ENCODE results near the gene NUAK1. TPM values are rescaled to one million over a fixed set of nuclear protein-coding genes. Genes with fewer than 3 reads are reported as not detected.

The NUAK1 gene
- total and polyA plus RNA-seq, 9 donors: 5.8 to 14.0 (median 9.1) TPM

DNA sequence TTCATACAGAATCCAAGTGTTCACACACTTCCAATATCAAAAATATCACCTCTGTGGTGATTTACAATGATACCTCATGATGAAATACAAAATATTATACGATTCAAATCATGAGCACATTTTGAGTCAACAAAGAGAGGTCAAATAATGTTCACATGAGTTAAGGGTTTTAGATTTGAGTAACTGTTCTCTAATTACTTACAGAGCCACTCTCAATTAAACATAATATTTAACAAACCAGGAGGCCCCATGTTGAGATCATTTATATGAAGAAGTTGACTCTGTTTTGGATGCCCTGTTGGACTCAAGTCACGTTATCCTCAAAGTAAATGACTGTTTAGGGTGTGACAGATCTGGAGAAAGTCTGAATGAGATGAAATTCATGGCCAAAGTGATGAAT is 53.5 kb downstream of the NUAK1 start:
- 67% methylated on average over 1 of the region's 2 CpGs for WGBS (ENCODE audit: insufficient coverage)
- Histone ChIP-seq H3K4me3 (ENCODE audit: low read length) (no peak overlapping the region), H3K27ac (ENCODE audit: low read length) (no peak overlapping the region), H3K9me3 (replicated peaks; ENCODE audit: control insufficient read depth, low read depth, low read length) (no peaks in the 10 kb centered on the region), H3K4me1 (ENCODE audit: control insufficient read depth, insufficient read depth, low read length) (peaks cover 27% of the 10 kb centered on the region), H3K36me3 (ENCODE audit: control insufficient read depth, insufficient read depth, low read length) (peaks cover 18% of the 10 kb centered on the region), H3K27me3 (ENCODE audit: control insufficient read depth, insufficient read depth, low read length) (no peaks in the 10 kb centered on the region)
- no peak for DNase-seq

DNA sequence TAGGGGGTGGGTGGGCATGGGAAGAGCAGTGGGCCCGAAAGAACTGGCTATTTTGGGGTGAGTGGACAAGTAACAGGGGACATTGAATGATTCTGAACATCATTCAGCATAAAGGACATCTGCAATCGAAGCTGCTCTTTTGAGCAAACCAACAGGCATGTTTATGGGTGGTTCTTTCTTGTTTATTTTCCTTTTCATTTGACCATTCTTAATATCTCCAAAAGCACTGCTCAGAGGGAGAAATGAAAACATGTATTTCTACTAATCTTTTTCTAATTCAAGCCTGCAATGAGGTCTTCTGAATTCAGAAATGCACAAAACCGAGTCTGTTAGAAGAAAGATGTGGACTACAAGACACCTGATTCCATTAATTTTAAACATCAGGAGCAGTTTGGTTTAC is 54.0 kb downstream of the NUAK1 start:
- Histone ChIP-seq H3K27me3 (ENCODE audit: control insufficient read depth, insufficient read depth, low read length) (no peaks in the 10 kb centered on the region), H3K4me3 (ENCODE audit: low read length) (no peak overlapping the region), H3K27ac (ENCODE audit: low read length) (no peak overlapping the region), H3K36me3 (ENCODE audit: control insufficient read depth, insufficient read depth, low read length) (peaks cover 18% of the 10 kb centered on the region), H3K4me1 (ENCODE audit: control insufficient read depth, insufficient read depth, low read length) (peaks cover 26% of the 10 kb centered on the region), H3K9me3 (replicated peaks; ENCODE audit: control insufficient read depth, low read depth, low read length) (no peaks in the 10 kb centered on the region)
- no CpG with 5 or more reads among the region's 3 CpGs for WGBS (ENCODE audit: insufficient coverage)
- no peak for DNase-seq

DNA sequence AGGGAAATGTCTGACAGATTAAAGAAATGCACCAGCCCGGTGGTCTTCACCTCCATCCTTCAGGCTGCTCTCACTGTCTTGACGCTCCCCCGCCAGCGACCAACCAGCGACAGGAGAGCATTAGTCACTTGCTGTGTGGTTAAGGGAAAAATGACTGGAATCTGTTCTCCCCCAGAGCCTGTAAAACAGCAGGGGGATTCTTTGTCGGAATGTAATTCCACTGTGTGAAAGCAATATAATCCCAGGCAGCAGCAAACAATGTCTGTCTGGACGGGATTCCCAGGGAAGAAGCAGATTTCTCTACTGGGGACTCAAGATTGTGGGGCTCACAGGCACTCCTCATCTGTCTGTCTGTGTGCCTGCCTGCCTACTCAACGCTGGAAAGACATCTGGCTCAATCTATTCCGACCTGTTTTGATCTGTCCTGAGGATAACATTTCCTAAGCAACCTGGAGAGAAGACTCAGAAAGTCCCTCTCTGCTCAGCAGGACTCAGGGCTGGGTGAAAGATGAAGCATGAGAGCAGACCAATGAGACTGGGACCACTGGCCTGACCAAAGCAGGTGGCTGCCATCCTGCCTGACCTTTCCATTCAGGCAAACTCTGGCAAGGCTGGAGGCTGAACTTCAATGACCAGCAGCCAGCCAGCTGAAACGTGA is 54.6 kb downstream of the NUAK1 start:
- Histone ChIP-seq H3K4me1 (ENCODE audit: control insufficient read depth, insufficient read depth, low read length) (peaks cover 26% of the 10 kb centered on the region), H3K27ac (ENCODE audit: low read length) (no peak overlapping the region), H3K27me3 (ENCODE audit: control insufficient read depth, insufficient read depth, low read length) (no peaks in the 10 kb centered on the region), H3K9me3 (replicated peaks; ENCODE audit: control insufficient read depth, low read depth, low read length) (no peaks in the 10 kb centered on the region), H3K4me3 (ENCODE audit: low read length) (no peak overlapping the region), H3K36me3 (ENCODE audit: control insufficient read depth, insufficient read depth, low read length) (peaks cover 18% of the 10 kb centered on the region)
- no peak for DNase-seq
- 18% methylated on average over 5 of the region's 10 CpGs for WGBS (ENCODE audit: insufficient coverage)

DNA sequence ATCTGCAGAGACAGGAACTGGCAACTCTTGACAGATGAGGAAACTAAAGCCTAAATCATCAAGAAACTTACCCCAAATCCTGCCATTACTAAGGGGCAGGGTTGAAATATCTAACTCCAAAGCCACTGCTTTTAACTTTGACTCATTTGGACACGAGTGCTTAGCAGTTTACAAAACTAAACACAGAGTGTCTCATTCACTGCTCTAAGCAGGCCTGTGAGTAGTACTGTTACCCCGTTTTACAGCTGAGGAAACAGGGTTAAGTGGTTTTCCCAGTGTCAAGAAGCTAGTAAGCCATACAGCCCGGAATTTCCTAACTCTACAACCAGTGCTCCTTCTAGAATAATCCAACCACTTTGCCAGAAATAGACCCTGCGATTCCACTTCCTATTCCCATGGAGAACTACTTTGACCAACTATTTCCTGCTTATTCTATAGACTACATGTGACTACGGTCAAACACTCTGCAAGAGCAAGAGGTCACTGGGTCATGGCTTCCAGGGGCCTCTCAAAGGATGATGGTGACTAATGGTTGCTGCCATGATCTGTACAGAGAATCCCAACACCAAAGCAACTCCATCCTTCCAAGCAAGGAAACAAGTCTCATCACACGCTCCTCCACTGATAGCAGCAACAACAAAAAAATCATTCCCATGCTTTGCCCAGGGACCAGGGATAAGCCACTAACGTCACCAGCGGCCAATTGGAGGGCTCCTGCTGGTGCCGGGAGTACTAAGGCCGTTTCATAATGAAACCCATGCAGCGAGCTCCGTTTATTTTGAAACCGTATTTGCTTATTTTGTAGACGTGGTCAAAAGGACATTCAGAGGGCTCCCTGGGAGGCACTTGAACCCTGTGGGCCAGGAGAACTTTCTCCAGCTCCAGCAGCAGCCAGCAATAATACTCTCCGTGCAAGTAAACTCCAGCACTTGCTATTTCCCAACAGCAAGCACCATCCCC is 56.3 kb downstream of the NUAK1 start:
- WGBS (ENCODE audit: insufficient coverage): 96% methylated on average over 11 of the region's 15 CpGs
- no peak for DNase-seq
- H3K4me3 ChIP-seq (ENCODE audit: low read length): no peak overlapping the region
- no peaks in the 10 kb centered on the region for H3K27me3 ChIP-seq (ENCODE audit: control insufficient read depth, insufficient read depth, low read length)
- H3K9me3 ChIP-seq (replicated peaks; ENCODE audit: control insufficient read depth, low read depth, low read length): no peaks in the 10 kb centered on the region
- peaks cover 21% of the 10 kb centered on the region for H3K36me3 ChIP-seq (ENCODE audit: control insufficient read depth, insufficient read depth, low read length)
- H3K4me1 ChIP-seq (ENCODE audit: control insufficient read depth, insufficient read depth, low read length): peaks cover 29% of the 10 kb centered on the region
- no peak overlapping the region for H3K27ac ChIP-seq (ENCODE audit: low read length)

DNA sequence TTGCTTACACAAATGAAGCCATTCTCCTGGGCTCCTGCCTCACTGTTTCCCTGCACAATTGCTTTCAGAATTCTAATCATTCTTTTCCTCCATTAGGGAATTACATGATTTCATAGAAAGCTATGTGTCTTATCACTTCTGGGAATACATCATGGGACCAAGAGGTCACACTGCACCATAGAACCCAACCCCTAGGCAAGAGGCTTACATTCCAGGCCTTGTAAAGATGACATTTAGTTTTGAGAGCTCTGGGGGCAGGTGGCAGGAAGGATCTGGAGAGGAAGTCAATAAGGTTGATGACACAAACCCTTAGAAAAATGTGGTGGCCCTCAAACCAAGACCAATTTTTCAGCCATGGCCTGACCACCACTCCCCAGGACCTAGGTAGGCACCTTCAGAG is 57.1 kb downstream of the NUAK1 start:
- H3K27me3 ChIP-seq (ENCODE audit: control insufficient read depth, insufficient read depth, low read length): no peaks in the 10 kb centered on the region
- H3K4me1 ChIP-seq (ENCODE audit: control insufficient read depth, insufficient read depth, low read length): peaks cover 29% of the 10 kb centered on the region
- no peak for DNase-seq
- no peak overlapping the region for H3K27ac ChIP-seq (ENCODE audit: low read length)
- peaks cover 21% of the 10 kb centered on the region for H3K36me3 ChIP-seq (ENCODE audit: control insufficient read depth, insufficient read depth, low read length)
- H3K4me3 ChIP-seq (ENCODE audit: low read length): no peak overlapping the region
- H3K9me3 ChIP-seq (replicated peaks; ENCODE audit: control insufficient read depth, low read depth, low read length): no peaks in the 10 kb centered on the region

DNA sequence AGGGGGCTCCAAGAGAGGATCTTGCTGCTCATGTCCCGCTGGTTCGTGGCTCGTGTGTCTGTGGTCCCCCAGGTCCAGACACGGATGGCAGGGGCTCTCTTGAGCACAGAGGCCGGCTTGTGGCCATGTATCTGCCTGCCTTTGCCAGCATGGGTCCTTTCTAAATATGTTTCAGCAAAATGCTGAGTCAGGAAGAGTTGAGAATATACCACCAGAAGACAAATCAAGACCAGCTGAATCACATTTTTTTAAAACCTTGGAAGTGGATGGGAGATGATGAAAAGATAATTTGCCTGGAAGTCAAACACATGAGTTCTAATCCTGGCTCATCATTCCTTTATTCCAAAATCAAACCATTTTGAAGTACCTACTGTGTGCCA is 58.0 kb downstream of the NUAK1 start:
- Histone ChIP-seq H3K9me3 (replicated peaks; ENCODE audit: control insufficient read depth, low read depth, low read length) (no peaks in the 10 kb centered on the region), H3K4me1 (ENCODE audit: control insufficient read depth, insufficient read depth, low read length) (peaks cover 29% of the 10 kb centered on the region), H3K27ac (ENCODE audit: low read length) (peak overlapping the region; percentile 68), H3K4me3 (ENCODE audit: low read length) (no peak overlapping the region), H3K27me3 (ENCODE audit: control insufficient read depth, insufficient read depth, low read length) (no peaks in the 10 kb centered on the region), H3K36me3 (ENCODE audit: control insufficient read depth, insufficient read depth, low read length) (peaks cover 21% of the 10 kb centered on the region)
- WGBS (ENCODE audit: insufficient coverage): 73% methylated on average over 3 of the region's 5 CpGs
- no peak for DNase-seq

DNA sequence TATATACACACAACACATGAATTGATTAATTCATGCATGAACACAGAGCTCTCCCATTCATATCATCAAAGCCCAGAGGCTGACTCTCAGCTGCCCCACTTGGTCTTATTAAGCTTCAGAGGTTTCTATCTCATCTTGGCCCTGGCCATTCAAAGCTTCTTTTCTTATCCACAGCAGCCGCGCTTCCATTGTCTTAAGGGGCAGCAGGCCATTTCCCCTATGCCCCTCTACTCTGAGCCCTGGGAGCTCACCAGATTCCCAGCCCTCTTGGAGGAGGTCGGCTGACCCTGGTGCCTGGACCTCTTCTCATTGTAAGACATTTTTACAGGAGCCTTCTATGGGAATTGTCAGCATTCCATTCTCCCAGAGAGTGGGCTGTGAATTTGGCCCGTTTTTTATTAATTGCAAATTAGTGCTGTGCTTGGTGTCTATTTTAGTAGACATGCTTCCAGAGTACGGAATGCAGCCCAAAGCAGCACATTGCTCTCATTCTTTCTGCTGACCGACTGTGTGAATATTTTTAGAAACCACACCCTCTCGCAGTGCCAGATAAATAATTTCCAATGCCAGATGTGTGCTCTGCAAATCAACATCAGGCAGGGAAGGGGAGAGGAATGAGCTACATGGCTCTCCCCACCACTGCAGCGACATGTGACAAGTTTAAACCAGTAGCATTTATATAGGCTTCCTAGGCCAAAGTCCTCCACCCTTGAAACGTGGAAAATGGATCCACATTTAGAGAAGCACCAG is 58.5 kb downstream of the NUAK1 start:
- DNase-seq: peak; percentile 84
- H3K36me3 ChIP-seq (ENCODE audit: control insufficient read depth, insufficient read depth, low read length): peaks cover 21% of the 10 kb centered on the region
- H3K4me1 ChIP-seq (ENCODE audit: control insufficient read depth, insufficient read depth, low read length): peaks cover 29% of the 10 kb centered on the region
- 68% methylated on average over 3 of the region's 9 CpGs for WGBS (ENCODE audit: insufficient coverage)
- H3K27me3 ChIP-seq (ENCODE audit: control insufficient read depth, insufficient read depth, low read length): no peaks in the 10 kb centered on the region
- H3K9me3 ChIP-seq (replicated peaks; ENCODE audit: control insufficient read depth, low read depth, low read length): no peaks in the 10 kb centered on the region
- peak overlapping the region; percentile 68 for H3K27ac ChIP-seq (ENCODE audit: low read length)
- H3K4me3 ChIP-seq (ENCODE audit: low read length): no peak overlapping the region

DNA sequence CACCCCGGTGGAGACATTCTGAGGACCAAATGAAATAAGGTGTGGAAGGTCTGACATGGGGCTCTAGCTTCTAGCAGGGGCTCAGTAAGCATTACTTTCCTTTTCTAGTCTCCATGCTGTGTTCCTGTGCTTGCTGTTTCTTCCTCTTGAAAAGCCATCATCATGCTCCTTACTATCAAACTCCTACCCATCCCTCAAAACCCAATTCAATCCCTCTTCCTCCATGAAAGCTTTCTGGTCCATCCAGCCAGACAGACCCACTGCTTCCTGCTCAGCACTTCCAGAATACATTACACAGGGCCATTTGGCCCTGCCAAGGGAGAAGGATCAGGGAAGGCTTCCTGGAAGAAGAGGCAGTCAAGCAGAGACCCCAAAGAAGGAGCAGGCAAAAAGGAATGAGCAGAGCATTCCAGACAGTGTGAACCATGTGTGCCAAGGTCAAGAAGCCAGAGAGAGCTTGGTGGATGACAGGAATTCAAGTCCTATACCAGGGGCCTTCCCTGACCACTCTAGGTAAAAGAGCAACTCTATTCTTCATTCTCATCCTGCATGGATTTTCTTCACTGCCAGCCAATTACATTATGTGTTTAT is 59.5 kb downstream of the NUAK1 start:
- Histone ChIP-seq H3K27ac (ENCODE audit: low read length) (no peak overlapping the region), H3K36me3 (ENCODE audit: control insufficient read depth, insufficient read depth, low read length) (peaks cover 21% of the 10 kb centered on the region), H3K4me1 (ENCODE audit: control insufficient read depth, insufficient read depth, low read length) (peaks cover 31% of the 10 kb centered on the region), H3K4me3 (ENCODE audit: low read length) (no peak overlapping the region), H3K9me3 (replicated peaks; ENCODE audit: control insufficient read depth, low read depth, low read length) (no peaks in the 10 kb centered on the region), H3K27me3 (ENCODE audit: control insufficient read depth, insufficient read depth, low read length) (no peaks in the 10 kb centered on the region)
- WGBS (ENCODE audit: insufficient coverage): no CpG with 5 or more reads among the region's 1 CpG
- no peak for DNase-seq

DNA sequence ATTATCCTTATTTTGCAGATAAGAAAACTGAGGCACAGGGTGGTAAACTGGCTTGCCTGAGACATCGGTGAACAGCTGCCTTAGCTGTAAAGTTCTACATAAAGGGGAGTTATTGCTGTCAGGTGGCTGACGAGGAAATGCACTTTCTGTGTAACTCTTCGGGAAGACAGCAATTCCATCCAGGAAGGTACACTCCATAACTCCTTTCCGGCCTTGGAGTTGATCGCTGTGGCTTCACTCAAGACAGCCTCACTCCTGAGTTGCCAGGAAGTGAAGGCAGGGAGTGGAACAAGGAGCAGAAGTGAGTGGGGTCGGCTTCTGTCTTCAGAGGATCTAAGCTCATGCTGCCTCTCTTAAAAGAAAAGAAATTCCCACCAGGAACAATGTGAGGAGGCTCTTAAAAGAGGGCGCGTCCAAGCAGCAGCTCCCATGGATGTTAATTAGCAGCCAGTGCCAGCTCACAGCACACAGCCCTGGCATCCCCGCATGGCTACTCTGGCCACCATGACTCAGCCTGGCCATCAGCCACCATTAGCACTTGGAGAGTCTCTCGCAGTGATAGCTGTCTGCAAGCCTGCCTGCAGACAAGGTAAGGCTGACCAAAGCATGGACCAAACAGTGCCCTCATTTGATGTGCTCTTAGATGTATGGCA is 60.3 kb downstream of the NUAK1 start:
- H3K4me1 ChIP-seq (ENCODE audit: control insufficient read depth, insufficient read depth, low read length): peaks cover 26% of the 10 kb centered on the region
- WGBS (ENCODE audit: insufficient coverage): 74% methylated on average over 5 of the region's 10 CpGs
- no peak overlapping the region for H3K27ac ChIP-seq (ENCODE audit: low read length)
- no peak for DNase-seq
- no peak overlapping the region for H3K4me3 ChIP-seq (ENCODE audit: low read length)
- no peaks in the 10 kb centered on the region for H3K27me3 ChIP-seq (ENCODE audit: control insufficient read depth, insufficient read depth, low read length)
- H3K9me3 ChIP-seq (replicated peaks; ENCODE audit: control insufficient read depth, low read depth, low read length): no peaks in the 10 kb centered on the region
- H3K36me3 ChIP-seq (ENCODE audit: control insufficient read depth, insufficient read depth, low read length): peaks cover 18% of the 10 kb centered on the region

All from muscle of leg (tissue), 11 donors.